Mesodermal cell (in vitro differentiated cells): ENCODE measurements around the gene ATXN7L1.

ENCODE experiments used
- H3K27ac ChIP-seq: 2 replicates; pipeline ENCODE4 v1.7.0; 2013; ENCODE audit warnings: mild to moderate bottlenecking, low read depth, low read length, moderate library complexity; ENCODE audit not compliant: severe bottlenecking
- H3K36me3 ChIP-seq: 2 replicates; pipeline ENCODE4 v1.7.1; 2013; ENCODE audit warnings: mild to moderate bottlenecking, low read length, moderate library complexity; ENCODE audit not compliant: control insufficient read depth, insufficient read depth
- H3K4me1 ChIP-seq: one replicate; pipeline ENCODE4 v1.7.1; 2013; ENCODE audit warnings: mild to moderate bottlenecking, low read length; ENCODE audit not compliant: insufficient read depth, control insufficient read depth, poor library complexity, severe bottlenecking
- H3K4me3 ChIP-seq: 2 replicates; pipeline ENCODE4 v1.7.0; 2013; ENCODE audit warnings: low read length, control low read depth, mild to moderate bottlenecking; ENCODE audit not compliant: insufficient read depth, poor library complexity, severe bottlenecking; ENCODE audit errors: extremely low read depth
- H3K9me3 ChIP-seq: 2 replicates; pipeline ENCODE4 v1.7.1; 2013; ENCODE audit warnings: mild to moderate bottlenecking, low read length, moderate library complexity; ENCODE audit not compliant: control insufficient read depth
- WGBS, 2 experiments: methylation state at CpG; one replicate each; pipeline ENCODE4 v1.1.5; 2013; ENCODE audit warnings: missing lambda C conversion rate in 2 of 2; ENCODE audit not compliant: insufficient coverage in 2 of 2; 5-methylcytosine and 5-hydroxymethylcytosine counted together

ATXN7L1 gene

DNA sequence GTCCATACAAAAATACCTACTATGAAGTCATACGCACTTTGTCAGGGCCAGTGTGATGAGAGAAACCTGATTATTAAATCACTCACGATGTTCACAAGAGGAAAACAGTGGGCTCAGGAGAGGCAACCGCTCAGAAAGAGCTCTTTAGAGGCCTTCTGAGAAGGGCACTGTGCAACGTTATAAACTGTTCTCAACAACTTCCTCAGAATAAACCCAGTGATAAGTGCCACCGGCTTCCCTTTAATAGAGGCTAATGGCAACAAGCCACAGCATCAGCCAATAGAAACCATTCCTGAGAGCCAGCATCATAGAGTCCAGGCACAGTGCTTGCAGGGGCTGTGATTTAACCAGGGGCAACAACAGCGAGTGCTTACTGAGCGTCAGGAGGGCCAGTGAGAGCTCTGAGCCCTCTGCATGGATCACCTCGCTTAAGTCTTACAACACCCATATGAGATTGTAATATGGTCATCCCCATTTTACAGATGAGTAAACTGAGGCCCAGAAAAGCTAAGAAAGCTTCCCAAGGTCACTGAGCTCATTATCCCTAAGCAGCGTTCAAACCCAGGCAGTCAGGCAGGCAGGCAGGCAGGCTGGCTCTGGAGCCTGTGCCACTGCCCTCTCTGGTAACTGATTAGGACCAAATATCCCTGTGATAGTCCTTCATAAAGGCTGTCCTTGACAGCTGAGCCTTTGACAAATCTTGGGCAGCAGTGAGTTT lies 30.9 kb upstream of the ATXN7L1 start:
- Histone ChIP-seq H3K4me3 (no peak overlapping the region), H3K36me3 (peaks cover 6% of the 10 kb centered on the region), H3K4me1 (no peaks in the 10 kb centered on the region), H3K27ac (no peak overlapping the region), H3K9me3 (peaks cover 5% of the 10 kb centered on the region)
- 88 to 91% methylated on average over 7 to 9 of the region's 9 CpGs for WGBS, 2 experiments

- no CpG with 5 or more reads among the region's 2 CpGs for WGBS, 2 experiments
- Histone ChIP-seq H3K27ac (no peak overlapping the region), H3K4me3 (no peak overlapping the region), H3K9me3 (peaks cover 5% of the 10 kb centered on the region), H3K4me1 (no peaks in the 10 kb centered on the region), H3K36me3 (peaks cover 6% of the 10 kb centered on the region)
Measured at GRCh38 chr7:105906695-105907094, 30.3 kb upstream of the ATXN7L1 start.

DNA sequence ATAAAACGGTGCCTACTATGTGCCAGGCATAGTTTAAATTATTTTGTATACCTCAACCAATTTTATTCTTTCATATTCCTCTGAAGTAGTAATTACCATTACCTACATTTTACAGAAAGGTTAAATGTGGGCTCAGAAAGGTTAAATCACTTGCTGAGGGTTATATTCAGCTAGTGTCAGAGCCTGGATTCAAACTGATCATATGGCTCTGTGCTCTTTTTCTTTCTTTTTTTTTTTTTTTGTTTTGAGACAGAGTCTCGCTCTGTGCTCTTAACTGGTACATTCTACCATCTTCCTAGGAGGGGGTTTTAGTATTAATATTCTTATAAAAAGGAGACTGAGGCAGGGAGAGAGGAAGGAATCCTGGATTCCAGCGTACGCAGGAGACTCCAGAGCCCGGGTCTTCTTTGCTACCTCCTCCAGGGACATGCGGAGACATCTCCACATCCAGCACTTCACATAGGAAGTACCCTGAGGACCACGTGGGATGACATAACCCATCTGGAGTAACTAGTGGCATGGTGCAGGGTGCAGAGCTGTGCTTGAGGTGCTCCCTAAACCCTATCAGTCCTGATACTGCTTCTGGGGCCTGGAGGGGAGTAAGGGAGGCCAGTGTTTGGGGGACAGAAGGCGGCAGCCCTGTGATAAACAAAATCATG lies 29.6 kb upstream of the ATXN7L1 start:
- Histone ChIP-seq H3K4me1 (no peaks in the 10 kb centered on the region), H3K36me3 (peaks cover 6% of the 10 kb centered on the region), H3K27ac (no peak overlapping the region), H3K9me3 (peaks cover 5% of the 10 kb centered on the region), H3K4me3 (no peak overlapping the region)
- 65 to 87% methylated on average over 4 to 5 of the region's 8 CpGs for WGBS, 2 experiments

DNA sequence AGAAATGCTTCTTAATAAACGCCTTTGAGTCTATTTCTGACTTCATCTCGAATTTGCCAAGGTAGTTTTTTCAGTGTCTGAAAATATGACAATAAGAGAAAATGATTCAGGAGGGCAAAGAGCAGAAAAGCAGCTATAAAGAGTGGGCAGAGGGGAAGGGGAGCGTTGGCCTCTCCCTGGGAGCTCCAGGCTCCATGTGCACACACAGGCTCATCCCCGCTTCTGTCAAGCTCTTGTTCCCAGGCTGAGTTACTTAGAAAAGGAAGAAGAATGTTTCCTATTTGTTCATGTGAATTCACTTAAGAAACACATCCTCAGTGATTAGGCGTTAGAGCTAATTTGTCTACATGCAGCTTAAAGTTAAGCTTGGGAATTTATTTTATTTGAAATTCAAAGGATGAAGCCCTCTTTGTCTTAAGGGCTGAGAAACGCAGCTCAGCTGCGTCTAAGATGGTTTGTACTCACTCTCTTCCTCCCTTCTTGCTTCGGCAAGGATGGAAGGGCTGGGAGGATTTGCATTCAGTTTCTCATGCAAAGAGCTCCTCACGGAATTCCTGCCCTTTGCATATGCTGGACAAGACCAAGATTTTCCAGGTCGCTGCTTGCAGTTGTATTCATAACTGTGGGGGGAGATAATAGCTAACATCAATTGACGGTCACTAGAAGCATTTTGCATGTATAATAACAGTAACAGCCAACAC lies 29.0 kb upstream of the ATXN7L1 start:
- H3K4me3 ChIP-seq: no peak overlapping the region
- no peaks in the 10 kb centered on the region for H3K4me1 ChIP-seq
- H3K9me3 ChIP-seq: no peaks in the 10 kb centered on the region
- H3K36me3 ChIP-seq: peaks cover 6% of the 10 kb centered on the region
- H3K27ac ChIP-seq: no peak overlapping the region
- 33 to 55% methylated on average over 3 to 5 of the region's 11 CpGs for WGBS, 2 experiments

DNA sequence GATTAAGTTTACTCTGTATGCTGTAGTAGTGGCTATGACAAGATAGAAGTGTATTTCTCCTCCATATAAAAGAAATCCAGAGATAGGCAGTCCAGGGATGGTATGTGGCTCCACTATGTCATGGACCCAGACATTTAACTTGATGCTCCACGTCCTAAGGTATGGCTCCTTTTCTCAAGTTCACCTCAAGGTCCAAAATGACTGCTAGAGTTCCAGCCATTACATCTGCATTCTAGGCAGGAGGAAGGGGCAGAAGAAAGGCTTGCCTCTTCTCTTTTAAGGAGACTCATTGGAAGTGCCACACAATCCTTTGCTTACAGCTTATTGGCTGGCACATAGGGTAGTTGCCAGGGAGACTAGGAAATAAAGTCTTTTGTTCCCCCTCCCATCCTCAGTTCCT lies 27.7 kb upstream of the ATXN7L1 start:
- H3K4me1 ChIP-seq: no peaks in the 10 kb centered on the region
- H3K9me3 ChIP-seq: no peaks in the 10 kb centered on the region
- 89% methylated on average over 1 of the region's 1 CpG; no CpG with 5 or more reads in 1 of the 2 experiments for WGBS, 2 experiments
- H3K36me3 ChIP-seq: no peaks in the 10 kb centered on the region
- no peak overlapping the region for H3K27ac ChIP-seq
- no peak overlapping the region for H3K4me3 ChIP-seq

DNA sequence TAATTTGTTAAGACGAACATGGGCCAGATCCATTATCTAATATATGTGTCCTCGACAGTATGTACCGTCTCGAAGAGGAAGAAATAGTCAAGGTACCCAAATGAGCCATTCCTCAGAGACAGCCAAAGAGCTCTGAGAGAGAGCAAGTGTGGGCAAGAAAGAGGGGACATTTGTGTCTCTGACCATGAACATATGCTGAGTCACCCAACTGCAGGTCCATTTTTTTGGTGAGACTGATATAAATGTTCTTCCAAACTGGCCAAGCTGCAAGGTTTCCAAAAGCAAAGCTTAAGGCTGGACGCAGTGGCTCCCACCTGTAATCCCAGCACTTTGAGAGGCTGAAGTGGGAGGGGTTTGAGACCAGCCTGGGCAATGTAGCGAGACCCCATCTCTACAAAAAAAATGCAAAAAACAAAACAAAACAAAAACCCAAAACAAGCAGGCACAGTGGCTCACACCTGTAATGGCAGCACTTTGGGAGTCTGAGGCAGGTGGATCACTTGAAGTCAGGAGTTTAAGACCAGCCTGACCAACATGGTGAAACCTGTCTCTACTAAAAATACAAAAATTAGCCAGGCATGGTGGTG lies 26.0 kb upstream of the ATXN7L1 start:
- H3K27ac ChIP-seq: no peak overlapping the region
- no peaks in the 10 kb centered on the region for H3K9me3 ChIP-seq
- H3K4me1 ChIP-seq: no peaks in the 10 kb centered on the region
- 95 to 100% methylated on average over 4 of the region's 6 CpGs for WGBS, 2 experiments
- no peak overlapping the region for H3K4me3 ChIP-seq
- H3K36me3 ChIP-seq: no peaks in the 10 kb centered on the region

GRCh38 chr7:105897999-105898398 lies 21.6 kb upstream of the ATXN7L1 start:
- no peaks in the 10 kb centered on the region for H3K36me3 ChIP-seq
- H3K9me3 ChIP-seq: no peaks in the 10 kb centered on the region
- H3K27ac ChIP-seq: no peak overlapping the region
- no peaks in the 10 kb centered on the region for H3K4me1 ChIP-seq
- WGBS, 2 experiments: 75 to 90% methylated on average over 1 of the region's 3 CpGs
- no peak overlapping the region for H3K4me3 ChIP-seq

- H3K9me3 ChIP-seq: no peaks in the 10 kb centered on the region
- H3K4me1 ChIP-seq: no peaks in the 10 kb centered on the region
- H3K36me3 ChIP-seq: no peaks in the 10 kb centered on the region
- WGBS, 2 experiments: 100% methylated on average over 1 of the region's 1 CpG; no CpG with 5 or more reads in 1 of the 2 experiments
- no peak overlapping the region for H3K4me3 ChIP-seq
- H3K27ac ChIP-seq: no peak overlapping the region
Measured at GRCh38 chr7:105896407-105896911, 20.1 kb upstream of the ATXN7L1 start.

DNA sequence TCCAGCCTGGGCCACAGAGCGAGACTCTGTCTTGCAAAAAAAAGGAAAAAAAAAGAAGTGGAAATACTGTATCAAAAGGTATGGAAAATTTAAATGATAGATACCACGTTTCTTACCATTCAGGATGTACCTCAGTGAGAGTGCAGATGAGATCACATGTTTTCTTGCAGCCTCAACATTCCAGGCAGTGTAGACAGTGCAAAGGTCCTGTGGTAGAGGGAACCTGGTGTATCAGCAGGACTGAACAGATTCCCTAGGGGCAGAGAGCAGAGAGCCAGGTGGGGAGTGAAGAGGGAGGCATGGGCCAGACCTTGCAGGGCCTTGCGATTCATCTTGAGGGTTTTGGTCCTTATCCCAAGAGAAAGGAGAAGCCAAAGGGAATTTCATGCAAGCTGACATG lies 17.7 kb upstream of the ATXN7L1 start:
- H3K4me1 ChIP-seq: no peaks in the 10 kb centered on the region
- no peaks in the 10 kb centered on the region for H3K9me3 ChIP-seq
- H3K27ac ChIP-seq: no peak overlapping the region
- H3K36me3 ChIP-seq: no peaks in the 10 kb centered on the region
- H3K4me3 ChIP-seq: no peak overlapping the region
- 93 to 96% methylated on average over 2 to 3 of the region's 3 CpGs for WGBS, 2 experiments

GRCh38 chr7:105892387-105892786 lies 16.0 kb upstream of the ATXN7L1 start:
- H3K4me1 ChIP-seq: peaks cover 4% of the 10 kb centered on the region
- no peaks in the 10 kb centered on the region for H3K36me3 ChIP-seq
- H3K9me3 ChIP-seq: no peaks in the 10 kb centered on the region
- WGBS, 2 experiments: 95 to 100% methylated on average over 2 of the region's 2 CpGs
- no peak overlapping the region for H3K4me3 ChIP-seq
- H3K27ac ChIP-seq: no peak overlapping the region
